Body of pancreas (tissue), 2 donors: ENCODE data around the gene CLEC4G. TPM values are rescaled to one million over a fixed set of nuclear protein-coding genes. Genes with fewer than 3 reads are reported as not detected.

Source experiments
- total RNA-seq, 2 donors: library from RNA; depleted of rRNA; stranded (reverse); fragments of >200 nt; gene quantifications; one replicate each; pipeline ENCODE4 v1.1.0, GENCODE V29; 2016

Gene CLEC4G
- total RNA-seq, 2 donors from 2014 or later = 0.52 to 6.6 TPM

Other genes with a start within 250 kb of the CLEC4G start
- 1 to 10 TPM; 3.9 to 7.6 TPM for gene PEX11G, start 243.1 kb downstream of the CLEC4G start, total RNA-seq
- 10 to 100 TPM; 40.2 to 93.6 TPM for gene ZNF358, start 216.0 kb downstream of the CLEC4G start, total RNA-seq
- 10 to 100 TPM; 10.6 to 11.9 TPM for gene MCOLN1, start 209.5 kb downstream of the CLEC4G start, total RNA-seq
- gene PNPLA6, start 196.4 kb downstream of the CLEC4G start, total RNA-seq = 10 to 100 TPM; 43.8 to 52.1 TPM
- gene CAMSAP3, start 136.2 kb downstream of the CLEC4G start, total RNA-seq = 10 to 100 TPM; 21.8 to 32.3 TPM
- gene XAB2, start 102.6 kb downstream of the CLEC4G start, total RNA-seq = 10 to 100 TPM; 34.5 to 36.3 TPM
- 10 to 100 TPM in 1 of 2 donors, 1 to 10 TPM in 1; 1.3 to 32.0 TPM for gene PET100, start 102.3 kb downstream of the CLEC4G start, total RNA-seq
- gene PCP2, start 98.4 kb downstream of the CLEC4G start, total RNA-seq = not detected
- gene STXBP2, start 95.0 kb downstream of the CLEC4G start, total RNA-seq = 100 to 1,000 TPM in 1 of 2 donors, 10 to 100 TPM in 1; 61.0 to 151 TPM
- not detected for gene RETN, start 63.1 kb downstream of the CLEC4G start, total RNA-seq
- not detected for gene MCEMP1, start 55.0 kb downstream of the CLEC4G start, total RNA-seq
- gene TRAPPC5, start 51.3 kb downstream of the CLEC4G start, total RNA-seq = 10 to 100 TPM; 10.9 to 18.7 TPM
- not detected for gene FCER2, start 30.0 kb downstream of the CLEC4G start, total RNA-seq
- 1 to 10 TPM; 1.6 to 2.0 TPM for gene CD209, start 15.4 kb upstream of the CLEC4G start, total RNA-seq
- gene CLEC4M, start 31.1 kb upstream of the CLEC4G start, total RNA-seq = not detected
- 10 to 100 TPM in 1 of 2 donors, 1 to 10 TPM in 1; 6.0 to 12.9 TPM for gene EVI5L, start 98.1 kb upstream of the CLEC4G start, total RNA-seq
- 10 to 100 TPM in 1 of 2 donors, 1 to 10 TPM in 1; 1.0 to 12.9 TPM for gene PRR36, start 142.3 kb upstream of the CLEC4G start, total RNA-seq
- gene LRRC8E, start 156.4 kb upstream of the CLEC4G start, total RNA-seq = 1 to 10 TPM; 2.6 to 3.4 TPM
- gene MAP2K7, start 171.8 kb upstream of the CLEC4G start, total RNA-seq = 10 to 100 TPM in 1 of 2 donors, 1 to 10 TPM in 1; 8.0 to 34.9 TPM
- gene TGFBR3L, start 182.7 kb upstream of the CLEC4G start, total RNA-seq = 1 to 10 TPM in 1 of 2 donors, not detected in 1; 9.9 TPM
- gene SNAPC2, start 188.2 kb upstream of the CLEC4G start, total RNA-seq = 1 to 10 TPM; 6.3 to 9.1 TPM
- 10 to 100 TPM in 1 of 2 donors, 1 to 10 TPM in 1; 5.7 to 10.2 TPM for gene CTXN1, start 194.0 kb upstream of the CLEC4G start, total RNA-seq
- gene TIMM44, start 211.6 kb upstream of the CLEC4G start, total RNA-seq = 10 to 100 TPM; 20.5 to 73.8 TPM